CD14-positive monocyte (primary cell): ENCODE measurements around the gene CIZ1. TPM values are rescaled to one million over a fixed set of nuclear protein-coding genes. Genes with fewer than 3 reads are reported as not detected.

Experiments
- DNase-seq, 3 donors: peaks; one replicate each; pipeline ENCODE4 v3.0.0-alpha.2; 2011 to 2022
- H2AFZ ChIP-seq: 2 replicates; pipeline ENCODE4 v1.6.0; 2012; ENCODE audit warnings: mild to moderate bottlenecking, low read depth, low read length, inconsistent platforms; ENCODE audit not compliant: insufficient read depth, poor library complexity, severe bottlenecking
- H3K27ac ChIP-seq, 2 donors: 1 replicate in 1 of 2; 2 replicates in 1 of 2; pipeline ENCODE4 v1.5.1; 2012 to 2013; ENCODE audit warnings: low read length in 2 of 2, control low read depth in 1 of 2, inconsistent platforms in 1 of 2, low read depth in 1 of 2, mild to moderate bottlenecking in 1 of 2
- H3K27me3 ChIP-seq, 2 donors: one replicate each; pipeline versions ENCODE4 v1.6.0 to v1.6.1; 2011 to 2013; ENCODE audit warnings: low read length in 2 of 2; ENCODE audit not compliant: control insufficient read depth in 2 of 2, insufficient read depth in 2 of 2
- H3K36me3 ChIP-seq, 2 donors: replicated peaks in 1 of 2; 1 replicate in 1 of 2; 2 replicates in 1 of 2; pipeline versions ENCODE4 v1.5.1 to v1.6.1; 2012 to 2013; ENCODE audit warnings: low read length in 2 of 2, control low read depth in 1 of 2, inconsistent platforms in 1 of 2, mild to moderate bottlenecking in 1 of 2; ENCODE audit not compliant: insufficient read depth in 2 of 2, control insufficient read depth in 1 of 2
- H3K4me1 ChIP-seq, 2 donors: 1 replicate in 1 of 2; 2 replicates in 1 of 2; pipeline versions ENCODE4 v1.5.1 to v1.6.1; 2012 to 2013; ENCODE audit warnings: low read length in 2 of 2, control low read depth in 1 of 2, inconsistent platforms in 1 of 2, mild to moderate bottlenecking in 1 of 2, moderate library complexity in 1 of 2; ENCODE audit not compliant: insufficient read depth in 2 of 2, control insufficient read depth in 1 of 2
- H3K4me2 ChIP-seq: replicated peaks from 2 replicates; pipeline ENCODE3; 2012; ENCODE audit warnings: low read length, moderate library complexity, mild to moderate bottlenecking; ENCODE audit not compliant: poor library complexity, severe bottlenecking; ENCODE audit errors: extremely low read depth
- H3K4me3 ChIP-seq, 3 experiments: fragments of 200-600 bp in 1 of 3; sonication (generic) in 1 of 3; replicated peaks in 1 of 3; 1 replicate in 2 of 3; 2 replicates in 1 of 3; pipeline ENCODE4 v1.5.1; 2011 to 2013; ENCODE audit warnings: low read length in 3 of 3, mild to moderate bottlenecking in 3 of 3, control low read depth in 2 of 3, low read depth in 2 of 3, inconsistent platforms in 1 of 3, moderate library complexity in 1 of 3
- H3K79me2 ChIP-seq: 2 replicates; pipeline ENCODE4 v1.6.0; 2012; ENCODE audit warnings: mild to moderate bottlenecking, control low read depth, inconsistent platforms, low read length, moderate library complexity; ENCODE audit not compliant: insufficient read depth
- H3K9ac ChIP-seq: 2 replicates; pipeline ENCODE4 v1.6.0; 2017; ENCODE audit warnings: low read length, mild to moderate bottlenecking; ENCODE audit not compliant: insufficient read depth, poor library complexity, severe bottlenecking
- H3K9me3 ChIP-seq, 2 donors: replicated peaks in 1 of 2; 1 replicate in 1 of 2; 2 replicates in 1 of 2; pipeline versions ENCODE4 v1.5.1 to v1.6.1; 2012 to 2013; ENCODE audit warnings: low read length in 2 of 2, control low read depth in 1 of 2; ENCODE audit not compliant: control insufficient read depth in 1 of 2, insufficient read depth in 1 of 2
- H4K20me1 ChIP-seq: 2 replicates; pipeline ENCODE4 v1.6.0; 2012; ENCODE audit warnings: mild to moderate bottlenecking, low read length, control low read depth, moderate library complexity; ENCODE audit not compliant: insufficient read depth
- H3K27ac Mint-ChIP-seq, 7 donors: one replicate each; pipeline ENCODE4 v1.8.0; 2020; ENCODE audit warnings: mild to moderate bottlenecking in 7 of 7, mixed read lengths in 7 of 7, moderate library complexity in 6 of 7, inconsistent platforms in 2 of 7
- H3K27me3 Mint-ChIP-seq, 3 donors: one replicate each; pipeline ENCODE4 v1.8.0; 2021 to 2022; ENCODE audit warnings: low read depth in 3 of 3, mild to moderate bottlenecking in 3 of 3, mixed read lengths in 3 of 3, moderate library complexity in 3 of 3, inconsistent platforms in 1 of 3
- H3K36me3 Mint-ChIP-seq, 2 donors: one replicate each; pipeline ENCODE4 v1.8.0; 2020; ENCODE audit warnings: mixed read lengths in 2 of 2, inconsistent platforms in 1 of 2, mild to moderate bottlenecking in 1 of 2
- H3K4me1 Mint-ChIP-seq: one replicate; pipeline ENCODE4 v1.8.0; 2020; ENCODE audit warnings: mild to moderate bottlenecking, mixed read lengths
- H3K4me3 Mint-ChIP-seq, 2 donors: one replicate each; pipeline ENCODE4 v1.8.0; 2020; ENCODE audit warnings: mild to moderate bottlenecking in 2 of 2, mixed read lengths in 2 of 2, moderate library complexity in 1 of 2
- H3K9me3 Mint-ChIP-seq, 7 donors: one replicate each; pipeline ENCODE4 v1.8.0; 2020 to 2022; ENCODE audit warnings: mixed read lengths in 7 of 7, mild to moderate bottlenecking in 6 of 7, moderate library complexity in 6 of 7, inconsistent platforms in 2 of 7
- CTCF ChIP-seq: fragments of 200-600 bp; IDR thresholded peaks from one replicate; pipeline ENCODE4 v1.8.0; 2022; ENCODE audit warnings: antibody characterized with exemption, mild to moderate bottlenecking
- WGBS: methylation state at CpG from one replicate; pipeline ENCODE4 v1.1.5; 2013; ENCODE audit warnings: missing lambda C conversion rate; ENCODE audit not compliant: insufficient coverage; 5-methylcytosine and 5-hydroxymethylcytosine counted together
- intact Hi-C, 2 donors: fragments of 100-400 bp; cut with micrococcal nuclease; formaldehyde crosslinking; loops; one replicate each; pipeline versions ENCODE4 v1.15.0 to v1.15.1; 2023
- polyA plus RNA-seq, 3 donors: library from polyadenylated mRNA; depleted of rRNA in 1 of 3; unstranded in 2 of 3; stranded (reverse) in 1 of 3; fragments of 300-500 nt in 2 of 3; fragments of >200 nt in 1 of 3; fragmentation: Illumina TruSeq in 2 of 3; gene quantifications; 1 replicate in 2 of 3; 2 replicates in 1 of 3; pipeline ENCODE4 v1.2.3, GENCODE V29; 2012 to 2021

The CIZ1 gene
- polyA plus RNA-seq, 3 donors, result 3.4 to 53.7 (median 5.9) TPM

- Histone ChIP-seq H3K9me3 (peaks cover 4 to 13% of the 10 kb centered on the region in 2 donors), H3K36me3 (peaks cover 60 to 71% of the 10 kb centered on the region in 2 donors), H3K9ac (no peak overlapping the region), H3K4me3 (no peak overlapping the region), H3K4me2 (no peak overlapping the region), H4K20me1 (no peaks in the 10 kb centered on the region), H3K27me3 (no peaks in the 10 kb centered on the region), H3K4me1 (no peaks in the 10 kb centered on the region), H3K79me2 (no peaks in the 10 kb centered on the region), H2AFZ (no peak overlapping the region), H3K27ac (no peak overlapping the region)
- Mint-ChIP-seq H3K9me3 (peaks cover 3 to 14% (median 11%) of the 10 kb centered on the region in 7 donors), H3K4me1 (no peaks in the 10 kb centered on the region), H3K36me3 (peaks cover 63 to 85% of the 10 kb centered on the region in 2 donors), H3K4me3 (no peak overlapping the region), H3K27me3 (peaks cover 0 to 2% (median 0%) of the 10 kb centered on the region in 3 donors), H3K27ac (peak overlapping the region in 1 of 7 donors; percentile 37)
- WGBS, result 66% methylated on average over 4 of the region's 8 CpGs
- no peak for DNase-seq
- intact Hi-C loops, result no loop called here
- TF ChIP-seq CTCF, result no peak
Observed at GRCh38 chr9:128175102-128175563, 16.2 kb downstream of the CIZ1 start.

DNA sequence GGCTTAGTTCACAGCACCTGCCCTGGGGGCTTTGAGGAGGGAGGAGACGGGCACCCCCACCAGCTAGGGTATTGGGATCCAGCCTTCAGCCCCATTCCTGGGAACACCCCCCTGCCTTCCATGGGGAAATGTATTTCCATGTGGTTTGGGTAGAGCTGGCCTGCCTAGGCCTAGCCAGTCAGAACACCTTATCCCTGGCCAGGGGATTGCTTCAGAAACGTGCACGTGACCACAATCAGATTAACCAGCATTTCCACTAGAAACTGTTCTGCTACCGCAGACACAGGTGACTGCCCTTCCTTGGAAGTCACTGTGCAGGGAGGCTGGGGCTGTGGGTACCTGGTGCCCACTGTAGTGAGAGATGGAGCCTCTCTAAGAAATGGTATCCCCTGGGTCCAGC, 17.3 kb downstream of the CIZ1 start:
- no CpG with 5 or more reads among the region's 4 CpGs for WGBS
- Histone ChIP-seq H4K20me1 (no peaks in the 10 kb centered on the region), H3K4me1 (no peaks in the 10 kb centered on the region), H3K9ac (no peak overlapping the region), H3K27me3 (no peaks in the 10 kb centered on the region), H3K27ac (no peak overlapping the region), H3K9me3 (peaks cover 0 to 5% of the 10 kb centered on the region in 2 donors), H3K79me2 (no peaks in the 10 kb centered on the region), H3K4me2 (no peak overlapping the region), H3K4me3 (no peak overlapping the region), H2AFZ (no peak overlapping the region), H3K36me3 (peaks cover 60 to 71% of the 10 kb centered on the region in 2 donors)
- Mint-ChIP-seq H3K27me3 (peaks cover 0 to 2% (median 0%) of the 10 kb centered on the region in 3 donors), H3K36me3 (peaks cover 62 to 85% of the 10 kb centered on the region in 2 donors), H3K4me3 (no peak overlapping the region), H3K27ac (no peak overlapping the region), H3K9me3 (peaks cover 1 to 4% (median 4%) of the 10 kb centered on the region in 7 donors), H3K4me1 (no peaks in the 10 kb centered on the region)
- no peak for TF ChIP-seq CTCF
- intact Hi-C loops, result no loop called here
- DNase-seq, result no peak
